OCI-LY3 (cell line): ENCODE measurements around the gene DOCK7.

ENCODE experiments used
- H2AFZ ChIP-seq: fragments of 200-600, 300-600 bp; shearing (Covaris generic); 2 replicates; pipeline ENCODE4 v1.6.0; 2014; ENCODE audit warnings: antibody characterized with exemption, low read depth, low read length
- H3K27ac ChIP-seq: fragments of 200-600, 300-600 bp; sonication (generic); 2 replicates; pipeline ENCODE4 v1.5.1; 2014; ENCODE audit warnings: mild to moderate bottlenecking, low read length, moderate library complexity, mixed read lengths
- H3K27me3 ChIP-seq: fragments of 200-600, 300-600 bp; sonication (generic); 2 replicates; pipeline ENCODE4 v1.6.1; 2014; ENCODE audit warnings: low read depth, low read length, mixed read lengths
- H3K36me3 ChIP-seq: fragments of 200-600, 300-600 bp; sonication (generic); replicated peaks from 2 replicates; pipeline ENCODE3; 2014; ENCODE audit warnings: low read depth, low read length, mixed read lengths
- H3K4me1 ChIP-seq: fragments of 300-600, 200-600 bp; sonication (generic); 2 replicates; pipeline ENCODE4 v1.6.1; 2014; ENCODE audit warnings: low read length, mixed read lengths
- H3K4me2 ChIP-seq: fragments of 200-600, 300-600 bp; sonication (generic); 2 replicates; pipeline ENCODE4 v1.6.1; 2014; ENCODE audit warnings: low read length, mixed read lengths
- H3K4me3 ChIP-seq: fragments of 300-600, 200-600 bp; sonication (generic); 2 replicates; pipeline ENCODE4 v1.5.1; 2014; ENCODE audit warnings: antibody characterized with exemption, mild to moderate bottlenecking, low read length, moderate library complexity
- H3K79me2 ChIP-seq: fragments of 300-600, 200-600 bp; shearing (Covaris generic); 2 replicates; pipeline ENCODE4 v1.6.1; 2014; ENCODE audit warnings: mild to moderate bottlenecking, low read length, mixed read lengths
- H3K9ac ChIP-seq: fragments of 300-600, 200-600 bp; shearing (Covaris generic); 2 replicates; pipeline ENCODE4 v1.6.0; 2014; ENCODE audit warnings: mild to moderate bottlenecking, low read length, moderate library complexity
- H3K9me3 ChIP-seq: fragments of 200-600, 300-600 bp; shearing (Covaris generic); 2 replicates; pipeline ENCODE4 v1.6.1; 2014; ENCODE audit warnings: low read length, mixed read lengths; ENCODE audit not compliant: insufficient read depth
- H4K20me1 ChIP-seq: fragments of 200-600, 300-600 bp; sonication (generic); 2 replicates; pipeline ENCODE4 v1.6.1; 2016; ENCODE audit warnings: low read length, mixed read lengths; ENCODE audit not compliant: insufficient read depth
- CTCF ChIP-seq: fragments of 200-600, 300-600 bp; sonication (generic); IDR thresholded peaks from 2 replicates; pipeline ENCODE4 v1.5.1; 2014; ENCODE audit warnings: antibody characterized with exemption, low read length, low read depth
- EZH2phosphoT487 ChIP-seq: fragments of 200-600 bp; shearing (Covaris generic); IDR thresholded peaks from 2 replicates; pipeline ENCODE4 v1.6.1; 2018; ENCODE audit warnings: antibody characterized with exemption, mixed run types, low read depth

The DOCK7 gene

GRCh38 chr1:62589321-62589720, 98.9 kb downstream of the DOCK7 start:
- Histone ChIP-seq H3K9me3 (no peaks in the 10 kb centered on the region), H3K27me3 (no peaks in the 10 kb centered on the region), H3K9ac (no peak overlapping the region), H3K79me2 (no peaks in the 10 kb centered on the region), H4K20me1 (no peaks in the 10 kb centered on the region), H3K4me3 (no peak overlapping the region), H3K36me3 (no peaks in the 10 kb centered on the region), H2AFZ (no peak overlapping the region), H3K4me2 (no peak overlapping the region), H3K27ac (no peak overlapping the region), H3K4me1 (no peaks in the 10 kb centered on the region)
- TF ChIP-seq EZH2phosphoT487 (no peak), CTCF (no peak)

GRCh38 chr1:62588000-62588399, 100.2 kb downstream of the DOCK7 start:
- H3K9ac ChIP-seq: no peak overlapping the region
- H3K4me2 ChIP-seq: no peak overlapping the region
- no peaks in the 10 kb centered on the region for H4K20me1 ChIP-seq
- H3K4me1 ChIP-seq: no peaks in the 10 kb centered on the region
- H3K4me3 ChIP-seq: no peak overlapping the region
- no peak overlapping the region for H3K27ac ChIP-seq
- no peaks in the 10 kb centered on the region for H3K79me2 ChIP-seq
- no peak overlapping the region for H2AFZ ChIP-seq
- H3K36me3 ChIP-seq: no peaks in the 10 kb centered on the region
- H3K27me3 ChIP-seq: no peaks in the 10 kb centered on the region
- no peak for TF ChIP-seq CTCF
- TF ChIP-seq EZH2phosphoT487: no peak
- no peaks in the 10 kb centered on the region for H3K9me3 ChIP-seq

- Histone ChIP-seq H3K27ac (no peak overlapping the region), H4K20me1 (no peaks in the 10 kb centered on the region), H3K4me1 (no peaks in the 10 kb centered on the region), H2AFZ (no peak overlapping the region), H3K27me3 (no peaks in the 10 kb centered on the region), H3K4me3 (no peak overlapping the region), H3K79me2 (no peaks in the 10 kb centered on the region), H3K4me2 (no peak overlapping the region), H3K9ac (no peak overlapping the region), H3K36me3 (no peaks in the 10 kb centered on the region), H3K9me3 (no peaks in the 10 kb centered on the region)
- TF ChIP-seq CTCF (no peak), EZH2phosphoT487 (no peak)
Measured at GRCh38 chr1:62585469-62586155, 102.6 kb downstream of the DOCK7 start.

- Histone ChIP-seq H2AFZ (no peak overlapping the region), H3K36me3 (no peaks in the 10 kb centered on the region), H3K79me2 (no peaks in the 10 kb centered on the region), H3K4me2 (no peak overlapping the region), H3K4me1 (no peaks in the 10 kb centered on the region), H3K9me3 (no peaks in the 10 kb centered on the region), H3K4me3 (no peak overlapping the region), H4K20me1 (no peaks in the 10 kb centered on the region), H3K27me3 (no peaks in the 10 kb centered on the region), H3K27ac (no peak overlapping the region), H3K9ac (no peak overlapping the region)
- TF ChIP-seq CTCF: no peak
- TF ChIP-seq EZH2phosphoT487: no peak
Measured at GRCh38 chr1:62573675-62574074, 114.5 kb downstream of the DOCK7 start.
